ENCODE measurements around the gene LRP3.
"Not testable (repeated sequence)": the region's sequence is repeated elsewhere in the genome, so short reads cannot be mapped to it uniquely, and the experiment has no call there.

The LRP3 gene

DNA sequence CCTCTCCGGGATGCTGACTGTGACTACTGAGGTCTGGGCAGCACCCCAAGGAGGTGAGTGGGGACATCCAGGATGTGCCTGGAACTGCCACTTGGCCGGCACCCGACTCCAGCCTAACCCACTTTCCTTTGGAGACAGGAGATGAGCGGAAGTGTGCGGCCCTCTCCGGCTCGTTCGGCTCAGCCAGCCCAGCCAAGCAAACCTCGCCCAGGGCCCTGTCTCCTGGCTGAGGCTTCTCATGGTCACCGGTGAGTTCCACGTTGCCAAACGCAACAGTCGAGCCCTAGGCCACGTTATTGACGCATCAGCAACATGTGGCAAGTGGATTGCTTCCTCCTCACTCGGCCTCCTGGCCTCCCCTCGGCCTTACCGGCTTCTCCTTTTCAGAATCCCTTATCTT lies 26.0 kb downstream of the LRP3 start:
- DNase-seq = no peak

DNA sequence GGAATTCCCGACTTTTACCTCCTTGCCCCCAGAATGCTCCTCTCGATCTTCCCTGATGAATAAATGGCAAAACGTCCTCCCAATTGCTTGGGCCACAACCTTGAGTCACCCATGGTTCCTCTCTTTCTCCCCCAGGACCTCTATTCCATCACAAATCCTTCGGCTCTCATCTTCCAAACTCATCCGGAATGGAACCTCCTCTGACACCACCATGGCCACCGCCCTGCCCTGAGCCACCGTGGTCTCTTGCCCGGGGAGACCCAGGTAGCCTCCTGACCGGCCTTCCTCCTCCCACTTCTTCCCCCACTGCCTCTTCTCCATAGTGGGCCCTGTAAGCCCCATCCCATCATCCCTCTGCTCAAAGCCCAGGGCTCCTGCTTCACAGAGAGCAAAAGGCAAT lies 26.6 kb downstream of the LRP3 start:
- DNase-seq = no peak

DNA sequence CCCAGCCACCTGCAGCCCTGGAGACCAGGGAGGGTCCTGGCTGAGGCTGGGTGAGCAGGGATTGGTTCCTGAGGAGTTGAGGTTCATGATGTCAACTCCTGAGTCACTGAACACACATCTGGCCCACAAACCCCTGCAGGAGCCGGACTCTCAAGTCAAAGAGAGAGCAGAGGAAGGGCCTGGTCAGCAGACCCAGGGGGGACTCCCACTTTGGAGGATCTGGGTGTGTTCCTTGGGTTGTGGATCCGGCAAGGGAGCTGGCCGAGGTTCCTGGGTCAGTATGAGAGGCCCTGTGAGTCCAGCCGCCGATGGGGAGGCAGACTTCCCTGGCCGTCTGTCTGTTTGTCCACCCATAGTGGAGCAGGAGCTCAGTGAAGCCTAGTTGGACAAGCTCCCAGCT lies 27.5 kb downstream of the LRP3 start:
- no peak for DNase-seq

DNA sequence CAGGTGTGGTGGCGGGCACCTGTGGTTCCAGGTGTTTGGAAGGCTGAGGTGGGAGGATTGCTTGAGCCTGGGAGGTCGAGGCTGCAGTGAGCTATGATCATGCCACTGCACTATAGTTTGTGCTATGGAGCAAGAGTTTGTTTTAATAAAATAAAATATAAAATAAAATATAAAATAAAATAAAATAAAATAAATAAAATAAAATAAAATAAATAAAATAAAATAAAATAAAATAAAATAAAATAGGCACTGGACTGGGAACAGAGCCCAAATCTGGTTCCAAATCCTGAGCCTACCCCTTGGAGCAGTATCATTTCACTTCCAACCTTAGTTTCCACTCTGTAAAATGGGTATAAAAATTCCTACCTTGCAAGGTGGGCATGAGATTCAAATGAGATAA lies 28.1 kb downstream of the LRP3 start:
- DNase-seq = not testable (repeated sequence)

DNA sequence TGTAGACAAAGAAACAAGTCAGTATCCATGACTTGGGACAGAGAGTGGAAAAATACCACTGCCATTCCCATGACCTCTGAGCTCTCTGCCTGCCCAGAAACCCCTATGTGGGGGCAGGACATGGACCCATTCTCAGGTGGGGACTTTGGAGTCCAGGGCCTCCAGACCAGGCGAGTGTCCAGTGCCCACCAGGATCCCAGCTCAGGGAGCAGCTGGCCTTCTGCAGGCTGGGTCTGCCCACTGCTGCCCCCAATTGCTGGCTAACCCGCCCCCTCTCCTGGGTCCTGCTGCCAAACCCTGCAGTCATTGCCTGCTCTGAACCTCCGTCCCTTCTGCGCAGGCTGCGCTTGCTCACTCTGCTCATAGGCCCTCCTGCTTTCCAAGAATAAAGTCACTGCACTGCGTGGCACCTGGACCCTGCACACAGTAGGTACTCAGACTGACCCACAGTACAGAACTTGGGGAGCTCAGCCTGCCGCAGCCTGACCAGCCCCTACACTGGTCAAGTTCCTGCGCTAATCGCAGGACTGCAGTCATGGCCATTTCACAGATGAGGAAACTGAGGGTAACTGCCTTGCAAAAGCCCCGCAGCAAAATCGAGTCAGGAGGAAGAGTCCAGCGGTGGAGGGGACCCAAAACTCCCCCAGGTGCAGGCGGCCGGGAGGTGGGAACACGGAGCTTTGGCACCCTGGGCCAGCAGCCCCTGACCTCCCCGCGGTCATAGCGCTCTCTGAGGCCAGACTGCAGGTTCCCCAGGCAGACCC lies 30.7 kb downstream of the LRP3 start:
- no peak for DNase-seq

DNA sequence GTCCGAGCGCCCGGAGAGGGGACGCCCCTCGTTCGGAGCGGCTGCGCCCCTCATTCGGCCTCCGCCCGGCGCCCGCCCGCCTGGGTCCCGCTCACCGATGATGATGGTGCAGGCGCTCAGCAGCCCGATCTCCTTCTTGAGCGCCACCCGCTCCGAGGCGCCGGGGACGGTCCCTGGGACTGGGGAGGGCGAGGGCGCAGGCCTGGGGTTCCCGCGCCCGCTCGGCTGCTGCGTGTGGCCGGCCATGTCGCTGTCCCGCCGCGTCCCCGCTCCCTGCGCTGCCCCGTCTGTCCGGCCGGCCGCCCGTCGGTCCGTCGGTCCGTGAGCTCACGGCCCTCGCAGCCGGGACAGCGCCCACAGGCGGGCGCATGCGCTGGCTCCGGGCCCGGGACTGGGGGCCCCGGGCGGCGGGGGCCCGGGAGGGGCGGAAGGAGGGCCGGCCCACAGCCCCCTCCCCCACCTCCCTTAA lies 31.4 kb downstream of the LRP3 start, which contains the start of gene SLC7A10:
Gene SLC7A10, minus strand, starts transcription at position 393 of the 469 bp plus-strand sequence. Its CDS starts 147 bp downstream, at position 246.
- DNase-seq = no peak

DNA sequence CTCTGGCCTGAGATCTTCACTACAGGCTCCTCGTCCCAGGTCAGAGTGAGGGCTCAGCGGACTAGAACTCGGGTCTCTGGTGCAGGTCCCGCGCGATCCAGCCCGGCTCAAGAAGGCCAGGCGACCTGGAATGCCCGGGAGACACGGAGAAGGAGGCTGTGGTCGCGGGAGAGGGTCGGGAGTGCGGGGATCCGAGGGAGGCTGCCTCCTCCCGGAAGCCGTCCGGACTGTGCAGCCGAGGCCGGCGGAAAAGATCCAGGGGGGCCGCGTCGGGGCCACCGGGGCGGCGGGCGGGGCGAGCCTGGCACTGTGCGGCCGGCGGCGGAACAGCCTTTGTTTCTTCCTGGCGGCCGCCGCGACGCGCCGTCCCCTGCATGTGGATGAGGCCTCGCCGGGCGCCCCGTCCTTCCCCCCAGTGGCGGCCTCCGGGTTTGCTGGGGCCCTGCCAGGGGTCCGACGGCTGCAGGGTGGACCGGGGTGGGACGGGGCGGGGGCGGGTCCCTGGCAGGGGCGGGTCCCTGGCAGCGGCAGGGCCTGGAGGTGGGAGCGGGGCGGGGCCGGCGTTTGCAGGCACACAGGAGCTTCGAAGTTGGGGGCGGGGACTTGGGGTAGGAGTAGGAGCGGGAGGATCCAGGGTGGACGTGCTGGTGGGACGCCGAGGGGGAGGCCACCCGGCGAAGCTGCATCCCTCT lies 32.6 kb downstream of the LRP3 start:
- DNase-seq = no peak

DNA sequence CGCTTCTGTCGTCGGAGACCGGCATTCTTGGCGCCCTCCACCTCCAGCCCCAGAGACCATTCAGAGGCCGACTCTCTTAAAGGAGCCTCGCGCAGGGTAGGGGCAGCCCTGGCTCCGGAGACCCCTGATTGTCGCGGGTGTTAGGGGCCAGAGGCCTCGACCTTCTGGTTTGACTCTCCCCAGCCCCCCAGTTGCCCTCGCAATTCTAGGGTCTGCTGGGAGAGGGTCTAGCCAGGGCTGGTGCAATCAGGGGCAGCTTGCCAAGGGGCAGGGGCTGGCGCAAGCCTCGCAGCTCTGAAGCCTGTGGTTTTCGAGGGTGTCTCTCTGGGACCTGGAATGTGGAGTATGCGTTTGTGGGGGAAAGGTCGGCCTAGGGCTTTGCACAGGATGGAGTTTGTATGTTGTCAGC lies 33.1 kb downstream of the LRP3 start:
- no peak for DNase-seq

DNA sequence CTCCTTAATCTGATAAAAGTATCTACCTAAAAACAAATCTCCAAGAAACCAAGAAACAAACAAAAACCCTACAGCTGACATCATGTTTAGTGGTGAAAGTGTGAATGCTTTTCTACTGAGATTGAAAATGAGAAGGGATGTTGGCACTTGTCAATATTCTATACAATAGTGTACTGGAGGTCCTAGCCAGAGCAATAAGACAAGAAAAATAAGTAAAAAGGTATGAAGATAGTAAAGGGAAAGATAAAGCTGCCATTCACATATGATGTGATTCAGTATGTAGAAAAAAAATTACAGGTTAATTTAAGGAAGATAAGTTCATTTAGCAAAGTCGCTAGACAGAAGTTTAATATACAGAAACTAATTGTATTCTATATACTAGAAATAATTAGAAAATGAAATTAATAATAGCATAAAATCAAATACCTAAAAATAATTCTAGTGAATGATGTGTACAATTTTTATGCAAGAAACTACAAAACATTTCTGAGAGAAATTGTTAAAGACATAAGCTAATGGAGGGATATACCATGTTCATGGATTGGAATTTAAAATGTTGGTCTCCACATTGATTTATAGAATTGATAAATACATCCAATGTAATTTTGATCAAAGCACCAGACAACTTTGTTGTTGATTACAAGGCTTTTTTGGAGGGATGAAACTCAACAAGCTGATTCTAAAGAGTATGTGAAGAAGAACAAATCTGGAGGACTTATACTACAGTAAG lies 33.9 kb downstream of the LRP3 start:
- no peak for DNase-seq

DNA sequence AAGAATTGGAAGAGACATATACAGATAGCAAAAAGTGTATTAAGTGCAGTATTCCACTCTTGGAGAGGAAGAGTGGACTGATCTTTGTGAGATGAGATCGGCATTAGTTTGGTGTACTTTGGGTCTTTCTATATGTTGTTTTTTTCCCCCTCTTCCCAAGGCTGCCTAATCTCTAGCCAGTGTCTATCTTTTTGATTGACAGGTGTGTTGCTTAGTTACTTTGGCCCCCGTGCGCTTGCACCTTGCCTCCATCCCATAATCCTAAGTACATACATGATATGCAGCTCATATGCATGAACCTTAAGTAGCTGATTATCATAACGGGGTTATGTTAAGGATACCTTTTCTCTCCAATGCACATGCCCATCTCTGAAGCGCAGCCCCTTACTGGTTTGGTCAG lies 35.8 kb downstream of the LRP3 start:
- no peak for DNase-seq

DNA sequence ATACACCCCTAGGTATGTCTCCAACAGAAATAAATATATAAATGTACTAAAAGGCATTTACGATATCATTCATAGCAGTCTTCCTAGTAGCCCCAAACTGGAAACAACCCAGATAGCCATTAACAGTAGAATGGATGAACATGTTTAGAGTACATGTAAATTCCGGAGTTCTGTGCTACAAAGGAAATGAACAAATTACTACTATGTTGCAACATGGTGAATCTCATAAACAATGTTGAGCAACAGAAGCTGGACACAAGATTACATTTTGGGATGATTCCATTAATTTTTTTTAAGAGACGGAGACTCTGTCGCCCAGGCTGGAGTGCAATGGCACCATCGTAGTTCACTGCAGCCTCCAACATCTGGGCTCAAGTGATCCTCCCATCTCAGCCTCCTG lies 37.4 kb downstream of the LRP3 start:
- DNase-seq = no peak

DNA sequence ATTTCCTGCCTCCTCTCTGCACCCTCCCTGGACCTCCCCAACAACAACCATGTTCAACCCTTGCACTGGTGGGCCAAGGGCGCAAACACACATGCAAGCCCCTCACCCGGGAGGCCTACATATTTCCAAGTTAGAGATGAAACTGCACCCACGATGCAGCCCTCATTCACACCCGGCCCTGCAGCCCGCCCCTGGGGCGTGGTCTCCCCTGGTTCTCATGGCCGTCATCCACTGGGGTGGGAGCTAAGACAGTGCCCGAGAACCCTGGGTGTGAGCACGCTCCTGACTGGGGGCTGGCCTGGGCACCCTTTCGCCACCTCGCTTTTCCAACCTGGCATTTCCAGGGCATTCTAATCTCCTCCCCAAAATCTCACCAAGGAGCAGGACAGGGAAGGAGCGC lies 38.5 kb downstream of the LRP3 start:
- DNase-seq = no peak

DNA sequence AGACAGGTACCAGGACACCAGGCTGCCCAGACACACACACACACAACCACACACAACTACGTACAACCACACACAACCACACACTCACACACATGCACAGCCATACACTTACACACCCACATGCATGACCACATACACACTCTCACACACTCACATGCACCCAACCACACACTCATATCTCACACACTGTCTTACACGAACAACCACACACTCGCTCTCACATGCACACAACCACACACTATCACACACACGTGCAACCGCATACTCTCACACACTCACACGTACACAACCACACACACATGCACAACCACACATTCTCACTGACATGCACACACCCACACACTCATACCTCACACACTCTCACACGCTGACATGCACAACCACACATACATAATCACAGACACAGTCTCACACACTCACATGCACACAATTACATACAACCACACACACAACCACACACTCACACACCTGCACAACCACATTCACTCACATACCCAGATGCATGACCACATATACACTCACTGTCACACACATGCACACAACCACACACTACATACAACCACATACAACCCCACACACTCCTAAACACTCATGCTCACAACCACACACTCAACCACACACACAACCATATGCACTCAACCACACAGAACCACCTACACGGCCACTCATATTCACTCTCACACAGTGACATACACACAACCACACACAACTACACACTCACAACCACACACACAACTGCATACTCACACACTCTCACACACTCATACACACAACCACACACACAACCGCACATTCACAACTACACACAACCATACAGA lies 39.1 kb downstream of the LRP3 start:
- no peak for DNase-seq

DNA sequence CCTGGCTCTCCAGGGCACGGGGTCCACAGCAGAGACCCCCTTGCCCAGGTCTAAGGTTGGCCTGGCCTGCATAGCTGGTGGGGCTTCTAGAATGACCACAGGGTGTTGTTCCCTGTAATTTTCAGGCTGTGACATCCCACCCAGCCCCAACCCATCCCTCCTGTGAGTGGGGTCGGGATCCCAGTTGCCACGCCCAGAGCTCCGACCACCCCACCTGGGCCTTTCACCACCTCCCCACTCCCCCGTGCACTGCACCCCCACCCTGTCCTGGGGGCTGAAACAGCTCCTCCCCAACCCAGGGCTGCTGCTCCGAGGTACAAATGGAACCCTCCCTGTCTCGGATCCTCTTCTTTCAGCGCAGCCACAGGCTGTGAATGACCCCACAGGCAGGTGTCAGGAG lies 40.0 kb downstream of the LRP3 start:
- DNase-seq = no peak

DNA sequence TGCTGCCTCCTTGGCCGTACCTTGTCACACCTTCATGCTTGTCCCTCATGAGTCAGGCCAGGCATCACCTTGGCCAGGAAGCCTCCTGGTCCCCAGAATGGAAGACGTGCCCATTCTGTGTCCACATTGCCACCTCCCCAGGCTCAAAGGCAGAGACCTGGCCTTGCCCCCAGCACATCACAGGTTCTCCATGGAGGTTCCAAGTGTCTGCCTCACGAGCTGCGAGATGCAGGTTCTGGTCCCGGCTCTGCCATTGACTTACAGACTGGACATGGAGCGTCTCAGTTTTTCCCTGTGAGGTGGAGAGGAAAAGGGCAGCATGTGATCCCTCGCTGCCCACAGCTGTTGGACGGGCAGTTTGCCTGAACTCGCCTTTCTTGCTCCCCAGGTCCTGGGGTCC lies 40.6 kb downstream of the LRP3 start:
- DNase-seq = no peak

DNA sequence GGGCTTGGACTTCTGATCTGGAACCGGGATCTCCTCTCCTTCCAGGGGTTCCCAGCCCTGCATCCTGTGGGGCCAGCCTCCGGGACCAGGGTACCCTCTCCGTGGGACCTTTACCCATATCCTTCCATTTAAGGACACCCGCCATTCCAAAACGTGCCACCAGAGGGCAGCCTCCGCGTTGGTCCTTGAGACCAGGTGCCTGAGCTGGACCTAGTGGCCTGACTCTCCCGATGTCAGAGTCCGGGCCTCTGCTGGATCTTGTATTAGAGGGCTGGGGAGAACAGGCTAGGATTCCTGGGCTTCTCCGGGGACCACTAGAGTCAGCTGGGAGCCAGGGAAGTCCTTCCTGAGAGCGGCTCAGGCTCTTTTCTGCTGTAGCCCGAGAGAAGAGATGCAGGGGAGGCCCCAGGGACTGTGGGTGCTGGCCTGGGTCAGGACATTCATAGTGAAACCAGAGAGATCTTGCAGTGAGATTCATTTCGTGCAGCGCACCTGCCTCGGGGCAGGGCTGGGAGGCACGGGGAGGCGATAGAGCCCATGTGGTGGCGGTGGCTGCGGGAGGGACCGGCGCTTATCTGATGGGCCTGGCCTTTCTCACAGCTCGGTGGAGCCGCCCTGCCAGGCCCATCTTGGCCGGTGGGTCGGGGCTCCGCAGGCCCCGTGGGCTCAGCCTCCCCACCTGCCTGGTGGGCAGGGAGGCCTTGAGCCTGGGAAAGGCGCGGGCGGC lies 41.3 kb downstream of the LRP3 start:
- DNase-seq = peak; percentile 24

DNA sequence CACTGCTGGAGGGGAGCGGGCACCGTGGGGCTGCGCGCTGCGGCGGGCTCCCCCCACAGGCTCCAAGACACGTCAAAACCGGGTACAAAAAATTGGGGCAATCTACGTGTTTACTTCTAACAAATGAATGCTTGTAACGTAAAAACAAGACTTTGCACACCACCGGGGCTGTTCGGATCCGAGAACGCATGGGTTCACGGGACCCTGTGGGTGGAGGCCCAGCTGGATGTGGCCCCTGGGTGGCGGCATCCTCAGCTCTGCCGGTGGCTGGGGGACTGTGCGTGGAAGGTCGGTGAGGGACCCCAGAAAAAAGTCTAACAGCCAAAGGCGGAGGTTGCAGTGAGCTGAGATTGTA lies 41.8 kb downstream of the LRP3 start:
- no peak for DNase-seq

DNA sequence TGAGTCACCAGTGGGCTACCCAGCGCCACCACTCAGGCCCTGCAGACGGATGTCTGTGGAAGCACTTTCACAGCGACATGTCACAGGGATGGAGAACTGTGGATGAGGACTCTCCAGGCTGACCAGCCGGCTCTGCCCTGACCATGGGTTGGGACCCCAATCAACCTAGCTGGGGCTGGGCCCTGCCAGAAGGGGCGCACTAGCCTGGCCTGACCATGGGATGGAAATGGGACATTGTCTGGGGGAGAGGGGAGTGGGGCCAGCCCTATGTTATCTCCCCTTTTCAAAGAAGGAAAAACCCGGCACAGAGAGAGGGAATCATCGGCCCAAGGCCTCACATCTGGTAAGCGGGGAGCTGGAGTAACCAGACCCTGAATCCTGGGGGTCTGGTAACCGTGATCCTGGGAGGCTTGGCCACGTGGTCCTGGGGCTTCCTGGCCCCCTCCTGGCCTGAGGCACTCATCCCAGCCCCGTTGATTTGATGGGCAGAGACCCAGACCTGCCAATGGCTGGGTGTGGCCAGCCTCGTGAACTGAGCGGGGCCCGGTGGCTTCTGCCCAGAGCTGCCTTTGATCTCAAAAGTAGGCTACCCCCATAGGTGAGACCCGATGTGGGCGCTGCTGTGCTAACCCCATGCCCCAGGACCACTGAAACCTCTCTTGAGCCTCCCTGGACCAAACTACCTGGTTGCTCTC lies 42.7 kb downstream of the LRP3 start:
- no peak for DNase-seq

DNA sequence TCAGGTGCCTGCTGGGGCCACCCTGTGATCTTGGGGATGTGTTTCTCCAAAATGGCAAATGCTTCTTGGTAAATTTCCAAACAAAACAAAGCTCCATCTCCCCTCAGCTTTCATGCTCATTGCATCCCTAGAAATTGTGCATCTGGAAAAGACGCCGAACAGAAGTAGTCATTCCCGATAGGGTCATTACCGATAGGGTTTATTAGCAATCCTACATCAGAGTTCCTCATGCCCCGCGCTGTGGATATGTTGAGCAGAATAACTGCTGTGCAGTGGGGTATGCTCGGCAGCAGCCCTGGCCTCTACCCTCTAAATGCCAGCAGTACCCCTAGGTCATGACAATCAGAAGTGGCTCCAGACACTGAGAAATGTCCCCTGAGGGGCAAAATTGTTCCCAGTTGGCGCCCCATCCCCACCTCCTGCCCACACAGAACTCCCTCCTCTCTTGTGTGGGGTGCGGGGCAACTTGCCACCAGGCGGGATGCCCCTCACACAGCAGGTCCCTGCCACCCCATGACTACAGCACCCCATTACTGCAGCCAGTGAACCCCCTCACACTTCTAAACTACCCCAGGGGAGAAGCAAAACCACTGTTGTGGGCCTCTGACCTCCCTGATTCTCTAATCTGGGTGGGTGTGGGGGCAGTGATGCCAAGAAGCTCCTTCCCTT lies 44.5 kb downstream of the LRP3 start:
- DNase-seq = no peak

DNA sequence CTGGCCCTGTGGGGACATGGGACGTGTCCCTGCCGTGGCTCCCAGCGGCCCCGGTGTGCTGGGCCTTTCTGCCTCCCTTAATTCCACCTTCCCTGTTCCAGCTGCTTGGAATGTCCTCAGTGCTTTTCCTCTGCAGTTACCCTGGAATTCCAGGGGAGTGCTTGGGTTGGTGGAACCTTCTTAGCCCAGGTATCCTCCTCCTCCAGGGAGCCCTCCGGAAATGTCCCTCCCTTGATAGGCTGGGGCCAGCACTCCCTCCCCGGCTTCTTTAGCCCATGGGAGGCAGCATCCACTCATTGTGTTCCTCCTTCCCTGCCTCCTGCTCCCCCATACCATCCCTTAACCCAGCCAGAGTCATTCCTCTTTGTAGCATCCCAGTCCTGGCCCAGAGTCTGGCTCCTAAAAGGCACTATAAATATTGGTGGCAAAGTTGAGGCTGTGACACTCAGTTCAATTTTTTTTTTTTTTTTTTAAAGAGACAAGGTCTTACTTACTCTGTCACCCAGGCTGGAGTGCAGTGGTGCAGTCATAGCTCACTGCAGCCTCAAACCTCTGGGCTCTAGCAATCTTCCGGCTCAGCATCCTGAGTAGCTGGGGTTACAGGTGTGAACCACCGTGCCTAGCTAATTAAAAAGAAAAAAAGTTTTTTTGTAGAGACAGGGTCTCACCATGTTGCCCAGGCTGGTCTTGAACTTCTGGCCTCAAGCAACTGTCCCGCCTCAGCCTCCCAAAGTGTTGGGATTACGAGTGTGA lies 45.3 kb downstream of the LRP3 start:
- DNase-seq = no peak

Data from NCI-H226 (cell line).